GM12874 (cell line): ENCODE measurements around the gene PSAPL1.

Experiments used
- TF ChIP-seq, protein P1 (sequence below): IDR thresholded peaks from 2 replicates; pipeline ENCODE4 v1.5.1; 2011; ENCODE audit warnings: low read depth, mild to moderate bottlenecking, control low read depth, low read length, moderate library complexity; ENCODE audit not compliant: insufficient read depth

Gene PSAPL1, protein sequence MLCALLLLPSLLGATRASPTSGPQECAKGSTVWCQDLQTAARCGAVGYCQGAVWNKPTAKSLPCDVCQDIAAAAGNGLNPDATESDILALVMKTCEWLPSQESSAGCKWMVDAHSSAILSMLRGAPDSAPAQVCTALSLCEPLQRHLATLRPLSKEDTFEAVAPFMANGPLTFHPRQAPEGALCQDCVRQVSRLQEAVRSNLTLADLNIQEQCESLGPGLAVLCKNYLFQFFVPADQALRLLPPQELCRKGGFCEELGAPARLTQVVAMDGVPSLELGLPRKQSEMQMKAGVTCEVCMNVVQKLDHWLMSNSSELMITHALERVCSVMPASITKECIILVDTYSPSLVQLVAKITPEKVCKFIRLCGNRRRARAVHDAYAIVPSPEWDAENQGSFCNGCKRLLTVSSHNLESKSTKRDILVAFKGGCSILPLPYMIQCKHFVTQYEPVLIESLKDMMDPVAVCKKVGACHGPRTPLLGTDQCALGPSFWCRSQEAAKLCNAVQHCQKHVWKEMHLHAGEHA

DNA sequence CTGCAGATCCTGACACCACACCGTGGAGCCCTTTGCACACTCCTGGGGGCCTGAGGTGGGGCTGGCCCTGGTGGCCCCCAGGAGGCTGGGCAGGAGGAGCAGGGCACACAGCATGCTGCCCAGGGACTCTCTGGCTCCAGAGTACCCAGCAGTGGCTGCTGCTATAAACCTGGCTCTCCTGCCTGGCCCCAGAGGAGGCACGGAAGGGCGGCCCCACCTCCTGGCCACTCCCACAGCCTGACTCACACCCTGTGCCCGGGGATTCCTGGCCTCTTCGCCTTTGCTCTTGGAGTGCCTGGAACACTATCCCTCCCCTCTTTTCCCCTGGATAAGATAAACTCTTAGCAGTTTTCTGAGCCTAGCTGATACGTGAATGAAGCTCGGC, at the start of gene PSAPL1:
Gene PSAPL1 (minus strand): TSS at position 165 of the 385 bp plus-strand sequence. CDS start 51 bp downstream, at position 114.
- TF ChIP-seq, protein P1, sequence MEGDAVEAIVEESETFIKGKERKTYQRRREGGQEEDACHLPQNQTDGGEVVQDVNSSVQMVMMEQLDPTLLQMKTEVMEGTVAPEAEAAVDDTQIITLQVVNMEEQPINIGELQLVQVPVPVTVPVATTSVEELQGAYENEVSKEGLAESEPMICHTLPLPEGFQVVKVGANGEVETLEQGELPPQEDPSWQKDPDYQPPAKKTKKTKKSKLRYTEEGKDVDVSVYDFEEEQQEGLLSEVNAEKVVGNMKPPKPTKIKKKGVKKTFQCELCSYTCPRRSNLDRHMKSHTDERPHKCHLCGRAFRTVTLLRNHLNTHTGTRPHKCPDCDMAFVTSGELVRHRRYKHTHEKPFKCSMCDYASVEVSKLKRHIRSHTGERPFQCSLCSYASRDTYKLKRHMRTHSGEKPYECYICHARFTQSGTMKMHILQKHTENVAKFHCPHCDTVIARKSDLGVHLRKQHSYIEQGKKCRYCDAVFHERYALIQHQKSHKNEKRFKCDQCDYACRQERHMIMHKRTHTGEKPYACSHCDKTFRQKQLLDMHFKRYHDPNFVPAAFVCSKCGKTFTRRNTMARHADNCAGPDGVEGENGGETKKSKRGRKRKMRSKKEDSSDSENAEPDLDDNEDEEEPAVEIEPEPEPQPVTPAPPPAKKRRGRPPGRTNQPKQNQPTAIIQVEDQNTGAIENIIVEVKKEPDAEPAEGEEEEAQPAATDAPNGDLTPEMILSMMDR: no peak

DNA sequence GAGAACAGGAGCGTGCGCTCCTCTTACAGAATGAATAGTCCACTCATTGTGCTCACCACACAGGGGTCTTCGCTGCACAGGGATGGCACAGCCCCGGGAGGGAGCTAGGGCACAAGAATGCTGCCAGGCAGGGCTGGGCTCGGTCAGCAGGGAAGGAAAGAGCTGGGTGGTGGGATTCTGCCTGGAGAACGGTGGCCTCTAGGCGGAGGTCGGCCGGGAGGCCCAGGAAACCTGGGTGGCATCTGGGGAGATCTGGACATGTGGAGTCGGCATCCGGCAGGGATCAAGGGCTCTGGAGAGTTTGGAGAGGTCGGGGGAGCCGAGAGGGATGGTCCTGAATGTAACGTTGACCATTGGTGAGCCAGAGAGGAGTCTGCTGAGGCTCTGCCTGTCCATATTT, 46.5 kb upstream of the PSAPL1 start:
- TF ChIP-seq, protein P1: no peak

DNA sequence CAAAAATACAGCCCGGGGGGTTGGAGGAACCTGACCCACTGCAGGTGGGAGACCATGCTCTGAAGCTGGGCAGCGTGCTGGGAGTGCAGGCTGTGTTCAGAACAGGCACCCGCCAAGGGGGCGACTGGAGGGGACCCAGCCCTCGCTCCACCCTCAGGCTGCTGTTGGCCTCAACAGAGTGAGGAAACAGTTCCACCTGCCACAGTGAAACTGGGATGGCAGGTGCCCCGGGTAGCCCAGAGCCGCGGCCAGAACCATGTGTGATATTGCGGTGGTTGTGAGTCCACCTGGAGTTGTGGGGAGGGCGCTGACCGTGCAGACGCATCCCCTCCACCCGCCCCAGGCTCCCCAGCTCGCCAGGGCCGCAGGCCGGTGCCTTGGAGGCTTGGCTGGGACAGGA, 45.7 kb upstream of the PSAPL1 start:
- TF ChIP-seq, protein P1: no peak

DNA sequence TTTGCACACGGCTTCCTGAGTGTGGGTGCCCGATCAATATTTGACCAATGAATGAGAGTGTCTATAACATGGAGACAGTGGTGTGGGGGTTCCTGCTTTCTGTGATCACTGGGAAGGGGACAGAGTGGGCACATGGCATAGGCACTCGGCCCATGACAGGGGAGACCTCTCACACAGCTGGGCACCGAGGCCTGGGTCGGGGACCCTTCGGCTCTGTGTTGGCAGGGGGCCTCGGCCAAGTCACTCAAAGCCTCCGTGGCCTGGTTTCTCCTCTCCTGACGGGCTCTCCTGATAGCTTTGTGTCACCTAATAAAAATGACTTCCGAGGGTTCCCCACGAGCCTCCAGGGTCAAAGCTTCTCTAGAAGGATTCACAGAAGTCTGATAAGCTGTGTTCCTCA, 43.9 kb upstream of the PSAPL1 start:
- TF ChIP-seq, protein P1: no peak

DNA sequence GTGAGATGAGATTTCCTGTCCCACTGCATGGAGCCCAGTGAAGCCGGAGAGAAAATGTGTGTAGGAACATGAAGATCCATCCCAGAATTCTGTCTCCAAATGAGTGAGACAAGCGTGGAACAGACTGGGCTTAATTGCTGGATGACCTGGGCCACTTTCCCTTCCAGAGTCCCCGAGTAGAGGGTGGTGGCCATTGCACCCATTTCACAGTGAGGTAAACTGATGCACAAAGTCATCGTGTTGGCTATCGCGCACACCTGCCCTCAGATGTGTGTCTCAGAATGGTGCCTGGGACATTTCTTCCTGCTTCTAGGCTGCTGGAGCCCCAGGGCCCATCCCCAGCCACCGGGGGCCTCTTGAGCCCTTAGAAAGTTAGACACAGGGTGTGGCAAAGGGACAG, 43.0 kb upstream of the PSAPL1 start:
- TF ChIP-seq, protein P1: no peak

DNA sequence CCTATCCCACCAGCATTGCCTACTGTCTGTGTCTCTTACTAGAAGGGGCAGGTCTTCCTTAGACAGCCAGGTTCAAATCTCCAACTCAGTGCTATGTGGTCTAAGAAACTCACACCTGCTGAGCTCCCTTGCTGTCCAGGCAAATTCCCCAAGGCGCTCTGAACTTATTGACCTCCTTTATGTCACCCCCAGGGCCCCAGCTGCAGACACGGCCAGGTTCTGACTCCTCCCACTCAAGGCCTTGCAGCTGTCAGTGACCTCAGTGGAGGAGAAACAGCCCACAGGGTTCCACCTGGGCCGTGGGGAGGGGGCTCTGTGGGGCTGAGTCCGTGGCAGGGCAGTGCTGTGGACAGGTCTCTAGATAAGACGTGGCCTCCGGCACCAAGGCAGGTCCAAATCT, 42.1 kb upstream of the PSAPL1 start:
- TF ChIP-seq, protein P1: no peak

DNA sequence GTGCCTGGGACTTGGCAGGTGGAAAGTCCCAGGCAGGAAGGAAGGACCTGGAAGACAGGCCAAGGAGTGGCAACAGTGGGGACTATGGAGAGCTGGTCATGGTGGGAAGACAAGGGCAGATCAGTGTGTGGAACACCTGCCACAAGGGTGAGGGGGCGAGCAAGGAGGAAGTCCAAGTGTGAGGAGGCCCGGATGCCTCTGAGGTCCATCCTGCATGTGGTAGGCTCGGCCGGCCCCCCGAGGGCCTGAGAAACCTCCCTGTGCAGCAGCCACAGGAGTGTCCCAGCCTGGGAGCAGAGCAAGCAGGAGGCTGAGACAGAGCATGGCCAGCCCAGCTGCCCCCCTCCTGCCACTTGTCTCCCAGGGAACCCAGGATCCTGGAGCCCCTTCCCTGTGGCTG, 40.5 kb upstream of the PSAPL1 start:
- TF ChIP-seq, protein P1: no peak
